Measurements from ENCODE around the gene MYBPH.

- TF ChIP-seq, protein P1, sequence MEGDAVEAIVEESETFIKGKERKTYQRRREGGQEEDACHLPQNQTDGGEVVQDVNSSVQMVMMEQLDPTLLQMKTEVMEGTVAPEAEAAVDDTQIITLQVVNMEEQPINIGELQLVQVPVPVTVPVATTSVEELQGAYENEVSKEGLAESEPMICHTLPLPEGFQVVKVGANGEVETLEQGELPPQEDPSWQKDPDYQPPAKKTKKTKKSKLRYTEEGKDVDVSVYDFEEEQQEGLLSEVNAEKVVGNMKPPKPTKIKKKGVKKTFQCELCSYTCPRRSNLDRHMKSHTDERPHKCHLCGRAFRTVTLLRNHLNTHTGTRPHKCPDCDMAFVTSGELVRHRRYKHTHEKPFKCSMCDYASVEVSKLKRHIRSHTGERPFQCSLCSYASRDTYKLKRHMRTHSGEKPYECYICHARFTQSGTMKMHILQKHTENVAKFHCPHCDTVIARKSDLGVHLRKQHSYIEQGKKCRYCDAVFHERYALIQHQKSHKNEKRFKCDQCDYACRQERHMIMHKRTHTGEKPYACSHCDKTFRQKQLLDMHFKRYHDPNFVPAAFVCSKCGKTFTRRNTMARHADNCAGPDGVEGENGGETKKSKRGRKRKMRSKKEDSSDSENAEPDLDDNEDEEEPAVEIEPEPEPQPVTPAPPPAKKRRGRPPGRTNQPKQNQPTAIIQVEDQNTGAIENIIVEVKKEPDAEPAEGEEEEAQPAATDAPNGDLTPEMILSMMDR (IDR thresholded peaks at IDR 0.05; ENCODE audit: low read length) = no peak
- no peak for TF ChIP-seq EZH2 (optimal IDR thresholded peaks at IDR 0.05; ENCODE audit: low read depth, low read length)
- TF ChIP-seq EZH2phosphoT487 (IDR thresholded peaks at IDR 0.05; ENCODE audit: low read length) = no peak
These were observed 10.4 kb upstream of the MYBPH start for GRCh38 chr1:203186091-203186445.

Measured in MM.1S (cell line).